H9 (cell line): ENCODE data around the gene BIN1. TPM values are rescaled to one million over a fixed set of nuclear protein-coding genes. Genes with fewer than 3 reads are reported as not detected.
A peak's percentile ranks its signal among the peaks of the same experiment; 100 is the strongest.

Experiments used
- DNase-seq: peaks from one replicate; pipeline ENCODE4 v3.0.0-alpha.2; 2017
- H2AFZ ChIP-seq: one replicate; pipeline ENCODE4 v1.6.1; 2013; ENCODE audit warnings: mild to moderate bottlenecking, low read length, control low read depth, moderate library complexity
- H2AK5ac ChIP-seq: 2 replicates; pipeline ENCODE4 v1.6.1; 2013; ENCODE audit warnings: low read length, control low read depth, mixed read lengths; ENCODE audit not compliant: insufficient read length
- H2BK120ac ChIP-seq: one replicate; pipeline ENCODE4 v1.6.1; 2013; ENCODE audit warnings: low read depth, mild to moderate bottlenecking, low read length, control low read depth, inconsistent platforms; ENCODE audit not compliant: poor library complexity, severe bottlenecking
- H2BK12ac ChIP-seq: 2 replicates; pipeline ENCODE4 v1.6.1; 2013; ENCODE audit warnings: low read length, control low read depth, mixed read lengths, low read depth; ENCODE audit not compliant: insufficient read length
- H2BK15ac ChIP-seq: 2 replicates; pipeline ENCODE4 v1.6.1; 2013; ENCODE audit warnings: low read depth, low read length, control low read depth
- H2BK20ac ChIP-seq: one replicate; pipeline ENCODE4 v1.6.1; 2013; ENCODE audit warnings: low read depth, mild to moderate bottlenecking, low read length, control low read depth, inconsistent platforms; ENCODE audit not compliant: poor library complexity, severe bottlenecking
- H2BK5ac ChIP-seq: 2 replicates; pipeline ENCODE4 v1.6.1; 2013; ENCODE audit warnings: low read length, control low read depth, mixed read lengths; ENCODE audit not compliant: insufficient read length
- H3K14ac ChIP-seq: 2 replicates; pipeline ENCODE4 v1.6.1; 2013; ENCODE audit warnings: low read length, control low read depth; ENCODE audit not compliant: insufficient read depth
- H3K18ac ChIP-seq: 2 replicates; pipeline ENCODE4 v1.6.1; 2013; ENCODE audit warnings: low read depth, mild to moderate bottlenecking, mixed read lengths, low read length, control low read depth; ENCODE audit not compliant: insufficient read length
- H3K23ac ChIP-seq: 2 replicates; pipeline ENCODE4 v1.6.1; 2013; ENCODE audit warnings: low read length, control low read depth, mixed read lengths, low read depth; ENCODE audit not compliant: insufficient read length
- H3K23me2 ChIP-seq: 2 replicates; pipeline ENCODE4 v1.6.1; 2013; ENCODE audit warnings: low read depth, mild to moderate bottlenecking, mixed read lengths, low read length, control low read depth; ENCODE audit not compliant: insufficient read length, poor library complexity, severe bottlenecking
- H3K27ac ChIP-seq: 2 replicates; pipeline ENCODE4 v1.5.1; 2013; ENCODE audit warnings: low read length, control low read depth, mixed read lengths, low read depth; ENCODE audit not compliant: insufficient read length
- H3K27me3 ChIP-seq: 2 replicates; pipeline ENCODE4 v1.6.1; 2013; ENCODE audit warnings: low read length, control low read depth, inconsistent platforms; ENCODE audit not compliant: insufficient read depth
- H3K4ac ChIP-seq: 2 replicates; pipeline ENCODE4 v1.6.1; 2013; ENCODE audit warnings: low read depth, mild to moderate bottlenecking, control low read depth, inconsistent platforms, low read length, moderate library complexity
- H3K4me1 ChIP-seq: 2 replicates; pipeline ENCODE4 v1.6.1; 2013; ENCODE audit warnings: low read length, control low read depth, inconsistent platforms; ENCODE audit not compliant: insufficient read depth
- H3K4me2 ChIP-seq: 2 replicates; pipeline ENCODE4 v1.6.1; 2013; ENCODE audit warnings: low read length, control low read depth, mixed read lengths; ENCODE audit not compliant: insufficient read length, insufficient read depth
- H3K56ac ChIP-seq: 2 replicates; pipeline ENCODE4 v1.6.1; 2013; ENCODE audit warnings: low read depth, mild to moderate bottlenecking, mixed read lengths, low read length, control low read depth; ENCODE audit not compliant: insufficient read length
- H3K79me1 ChIP-seq: 2 replicates; pipeline ENCODE4 v1.6.1; 2013; ENCODE audit warnings: low read depth, mild to moderate bottlenecking, moderate library complexity, low read length, control low read depth, inconsistent platforms; ENCODE audit not compliant: insufficient read depth, poor library complexity, severe bottlenecking
- H3K79me2 ChIP-seq: 2 replicates; pipeline ENCODE4 v1.6.1; 2013; ENCODE audit warnings: low read length, control low read depth, inconsistent platforms; ENCODE audit not compliant: insufficient read depth
- H3K9ac ChIP-seq: 2 replicates; pipeline ENCODE4 v1.6.1; 2013; ENCODE audit warnings: low read length, control low read depth, mixed read lengths; ENCODE audit not compliant: insufficient read length; ENCODE audit errors: extremely low read depth
- H3K9me3 ChIP-seq: one replicate; pipeline ENCODE4 v1.6.1; 2013; ENCODE audit warnings: low read depth, low read length, inconsistent platforms; ENCODE audit not compliant: control insufficient read depth
- H3T11ph ChIP-seq: one replicate; pipeline ENCODE4 v1.6.1; 2013; ENCODE audit warnings: mild to moderate bottlenecking, low read length, control low read depth, inconsistent platforms
- H4K20me1 ChIP-seq: one replicate; pipeline ENCODE4 v1.6.1; 2013; ENCODE audit not compliant: control insufficient read depth, insufficient read length, insufficient read depth
- H4K5ac ChIP-seq: 2 replicates; pipeline ENCODE4 v1.6.1; 2013; ENCODE audit warnings: low read depth, mild to moderate bottlenecking, mixed read lengths, low read length, control low read depth; ENCODE audit not compliant: insufficient read length
- H4K8ac ChIP-seq: replicated peaks from 2 replicates; pipeline ENCODE4 v1.6.1; 2013; ENCODE audit warnings: low read length, control low read depth, mixed read lengths, low read depth; ENCODE audit not compliant: insufficient read length
- H4K91ac ChIP-seq: 2 replicates; pipeline ENCODE4 v1.6.1; 2013; ENCODE audit warnings: low read depth, mild to moderate bottlenecking, moderate library complexity, mixed read lengths, low read length, control low read depth; ENCODE audit not compliant: insufficient read length
- H3K27ac Mint-ChIP-seq, 3 experiments: 2 replicates in 2 of 3; 3 replicates in 1 of 3; pipeline ENCODE4 v1.8.0; 2020 to 2021; ENCODE audit warnings: mixed read lengths in 3 of 3, mild to moderate bottlenecking in 1 of 3, moderate library complexity in 1 of 3
- H3K27me3 Mint-ChIP-seq: 2 replicates; pipeline ENCODE4 v1.8.0; 2021; ENCODE audit warnings: low read depth, mild to moderate bottlenecking, moderate library complexity, mixed read lengths
- H3K36me3 Mint-ChIP-seq, 3 experiments: 2 replicates in 2 of 3; 3 replicates in 1 of 3; pipeline ENCODE4 v1.8.0; 2020 to 2021; ENCODE audit warnings: low read depth in 3 of 3, mixed read lengths in 3 of 3; ENCODE audit not compliant: insufficient read depth in 1 of 3
- H3K4me1 Mint-ChIP-seq, 2 experiments: 2 replicates each; pipeline ENCODE4 v1.8.0; 2020; ENCODE audit warnings: mixed read lengths in 2 of 2
- H3K4me3 Mint-ChIP-seq, 2 experiments: 2 replicates in 1 of 2; 3 replicates in 1 of 2; pipeline ENCODE4 v1.8.0; 2020 to 2021; ENCODE audit warnings: mild to moderate bottlenecking in 2 of 2, mixed read lengths in 2 of 2, moderate library complexity in 1 of 2
- H3K9me3 Mint-ChIP-seq, 2 experiments: 2 replicates in 1 of 2; 3 replicates in 1 of 2; pipeline ENCODE4 v1.8.0; 2020; ENCODE audit warnings: mild to moderate bottlenecking in 2 of 2, mixed read lengths in 2 of 2, moderate library complexity in 1 of 2
- WGBS: extraction: QIAGEN DNeasy Blood & Tissue Kit; methylation state at CpG from one replicate; pipeline ENCODE4 v1.1.7; 2013; ENCODE audit warnings: missing lambda C conversion rate, low lambda C conversion rate, mixed read lengths; ENCODE audit not compliant: insufficient read length; ENCODE audit errors: extremely low coverage; 5-methylcytosine and 5-hydroxymethylcytosine counted together
- total RNA-seq: library from RNA; stranded (reverse); gene quantifications from 2 replicates; pipeline ENCODE4 v1.2.1, GENCODE V29; 2021
- TF ChIP-seq, protein P1 (sequence below): fragments of 200-600 bp; sonication (generic); conservative IDR thresholded peaks from 3 replicates; pipeline ENCODE4 v1.8.0; 2021; ENCODE audit warnings: antibody characterized with exemption, mild to moderate bottlenecking

BIN1 gene
- total RNA-seq, 1 experiment from 2014 or later, result 32.0 TPM

DNA sequence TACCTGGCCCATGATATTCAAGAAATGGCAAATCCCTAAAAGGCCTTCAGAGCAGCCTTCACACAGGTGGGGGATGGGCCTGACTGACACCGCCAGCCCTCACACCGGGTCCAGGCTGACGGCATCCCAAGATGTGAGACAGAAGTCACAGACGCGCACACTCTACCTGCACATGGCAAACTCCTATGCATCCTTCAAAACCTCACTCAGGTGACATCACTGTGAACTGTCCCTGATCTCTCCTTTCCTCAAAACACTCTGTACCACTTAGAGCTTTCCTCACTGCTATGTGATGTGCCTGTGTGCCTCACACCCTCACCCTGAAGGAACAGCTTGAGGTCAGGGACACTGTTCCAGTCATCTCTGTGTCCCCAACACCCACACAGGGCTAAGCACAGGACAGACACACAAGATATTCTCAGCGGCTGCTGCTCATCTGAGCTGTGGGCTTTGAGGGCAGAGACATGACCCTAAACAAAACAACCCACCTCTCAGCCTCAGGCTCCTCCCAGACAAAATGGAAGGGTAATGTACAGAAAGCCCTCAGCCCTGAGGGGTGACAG lies 27.5 kb downstream of the BIN1 start:
- no CpG with 5 or more reads among the region's 6 CpGs for WGBS
- no peaks in the 10 kb centered on the region for H4K20me1 ChIP-seq
- peak overlapping the region in 2 of 3 experiments; percentile 56 to 91; a peak in 4 of 7 replicates for H3K27ac Mint-ChIP-seq

More for the DNA sequence above, 27.5 kb downstream of the BIN1 start:
- no peak overlapping the region for H2BK120ac ChIP-seq
- H3K79me1 ChIP-seq, result no peaks in the 10 kb centered on the region
- no peak overlapping the region for H2BK15ac ChIP-seq
- H3K27me3 ChIP-seq, result no peaks in the 10 kb centered on the region
- no peak overlapping the region for H3K9ac ChIP-seq
- Mint-ChIP-seq H3K27me3 (no peaks in the 10 kb centered on the region), H3K36me3 (peaks cover 0 to 3% (median 0%) of the 10 kb centered on the region in 3 experiments; a peak in 2 of 7 replicates), H3K4me1 (peaks cover 24 to 45% of the 10 kb centered on the region in 2 experiments), H3K9me3 (no peaks in the 10 kb centered on the region; a peak in 1 of 5 replicates), H3K4me3 (no peak overlapping the region; a peak in 1 of 5 replicates)
- TF ChIP-seq, protein P1, sequence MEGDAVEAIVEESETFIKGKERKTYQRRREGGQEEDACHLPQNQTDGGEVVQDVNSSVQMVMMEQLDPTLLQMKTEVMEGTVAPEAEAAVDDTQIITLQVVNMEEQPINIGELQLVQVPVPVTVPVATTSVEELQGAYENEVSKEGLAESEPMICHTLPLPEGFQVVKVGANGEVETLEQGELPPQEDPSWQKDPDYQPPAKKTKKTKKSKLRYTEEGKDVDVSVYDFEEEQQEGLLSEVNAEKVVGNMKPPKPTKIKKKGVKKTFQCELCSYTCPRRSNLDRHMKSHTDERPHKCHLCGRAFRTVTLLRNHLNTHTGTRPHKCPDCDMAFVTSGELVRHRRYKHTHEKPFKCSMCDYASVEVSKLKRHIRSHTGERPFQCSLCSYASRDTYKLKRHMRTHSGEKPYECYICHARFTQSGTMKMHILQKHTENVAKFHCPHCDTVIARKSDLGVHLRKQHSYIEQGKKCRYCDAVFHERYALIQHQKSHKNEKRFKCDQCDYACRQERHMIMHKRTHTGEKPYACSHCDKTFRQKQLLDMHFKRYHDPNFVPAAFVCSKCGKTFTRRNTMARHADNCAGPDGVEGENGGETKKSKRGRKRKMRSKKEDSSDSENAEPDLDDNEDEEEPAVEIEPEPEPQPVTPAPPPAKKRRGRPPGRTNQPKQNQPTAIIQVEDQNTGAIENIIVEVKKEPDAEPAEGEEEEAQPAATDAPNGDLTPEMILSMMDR, result no peak
- H3K4ac ChIP-seq, result no peak overlapping the region
- no peaks in the 10 kb centered on the region for H3K4me1 ChIP-seq
- no peak overlapping the region for H3K4me2 ChIP-seq
- H3K14ac ChIP-seq, result no peak overlapping the region
- no peak overlapping the region for H3K27ac ChIP-seq
- H4K8ac ChIP-seq, result no peak overlapping the region
- H3K79me2 ChIP-seq, result no peaks in the 10 kb centered on the region; the same call in 1 of the 2 replicates
- no peak overlapping the region for H2BK20ac ChIP-seq
- H3T11ph ChIP-seq, result no peak overlapping the region
- no peak for DNase-seq
- H2AK5ac ChIP-seq, result no peak overlapping the region
- no peak overlapping the region for H2AFZ ChIP-seq
- H3K56ac ChIP-seq, result no peak overlapping the region
- H2BK5ac ChIP-seq, result no peak overlapping the region
- H2BK12ac ChIP-seq, result no peak overlapping the region
- H4K91ac ChIP-seq, result no peak overlapping the region
- no peaks in the 10 kb centered on the region for H3K9me3 ChIP-seq
- no peak overlapping the region for H3K23ac ChIP-seq
- no peak overlapping the region for H4K5ac ChIP-seq
- H3K23me2 ChIP-seq, result no peaks in the 10 kb centered on the region
- H3K18ac ChIP-seq, result no peak overlapping the region
